Calu3 (cell line): Measurements from ENCODE around the gene CD248. TPM values are rescaled to one million over a fixed set of nuclear protein-coding genes. Genes with fewer than 3 reads are reported as not detected.

Source experiments
- BruUV-seq: library from RNA; stranded (reverse); fragments of 400-500 nt; replicated peaks from 2 replicates; lab custom pipeline; 2021; lab: Mats Ljungman, UMichigan
- CTCF ChIA-PET: fragments of 300-600 bp; sonication (Branson Sonifier 250); formaldehyde crosslinking; loops from one replicate; lab custom pipeline; 2022; ENCODE audit warnings: antibody characterized with exemption; lab: Charles Lee
- DNase-seq: peaks from one replicate; pipeline ENCODE4 v3.0.0; 2022
- H3K27ac Mint-ChIP-seq: one replicate; pipeline ENCODE4 v1.8.0; 2022; ENCODE audit warnings: mixed read lengths; ENCODE audit not compliant: unreplicated experiment
- H3K27me3 Mint-ChIP-seq: one replicate; pipeline ENCODE4 v1.8.0; 2022; ENCODE audit warnings: mixed read lengths; ENCODE audit not compliant: unreplicated experiment
- H3K36me3 Mint-ChIP-seq: one replicate; pipeline ENCODE4 v1.8.0; 2022; ENCODE audit warnings: mild to moderate bottlenecking, moderate library complexity, mixed read lengths; ENCODE audit not compliant: insufficient read depth, unreplicated experiment
- H3K4me1 Mint-ChIP-seq: one replicate; pipeline ENCODE4 v1.8.0; 2022; ENCODE audit warnings: mild to moderate bottlenecking, low read depth, mixed read lengths; ENCODE audit not compliant: unreplicated experiment
- H3K4me3 Mint-ChIP-seq: one replicate; pipeline ENCODE4 v1.8.0; 2022; ENCODE audit warnings: mild to moderate bottlenecking, low read depth, moderate library complexity, mixed read lengths; ENCODE audit not compliant: unreplicated experiment
- H3K9me3 Mint-ChIP-seq: one replicate; pipeline ENCODE4 v1.8.0; 2022; ENCODE audit warnings: low read depth, mixed read lengths; ENCODE audit not compliant: unreplicated experiment
- intact Hi-C: fragments of 100-400 bp; cut with micrococcal nuclease; formaldehyde crosslinking; loops from one replicate; pipeline ENCODE4 v1.10.0; 2022; ENCODE audit not compliant: unreplicated experiment
- total RNA-seq: library from RNA; stranded (reverse); gene quantifications from 2 replicates; pipeline ENCODE4 v1.2.3, GENCODE V29; 2022
- TF ChIP-seq, protein P1 (sequence below): fragments of 200-600 bp; IDR thresholded peaks from one replicate; pipeline ENCODE4 v1.8.0; 2022; ENCODE audit warnings: antibody characterized with exemption; ENCODE audit not compliant: unreplicated experiment

The CD248 gene
- total RNA-seq, 1 experiment from 2014 or later: not detected

- intact Hi-C loops: no loop called here
- Mint-ChIP-seq H3K9me3 (peaks cover 6% of the 10 kb centered on the region), H3K27ac (no peak overlapping the region), H3K4me1 (no peaks in the 10 kb centered on the region), H3K4me3 (no peak overlapping the region), H3K36me3 (peaks cover 16% of the 10 kb centered on the region), H3K27me3 (peaks cover 51% of the 10 kb centered on the region)
- BruUV-seq: no TSS peak
- TF ChIP-seq, protein P1, sequence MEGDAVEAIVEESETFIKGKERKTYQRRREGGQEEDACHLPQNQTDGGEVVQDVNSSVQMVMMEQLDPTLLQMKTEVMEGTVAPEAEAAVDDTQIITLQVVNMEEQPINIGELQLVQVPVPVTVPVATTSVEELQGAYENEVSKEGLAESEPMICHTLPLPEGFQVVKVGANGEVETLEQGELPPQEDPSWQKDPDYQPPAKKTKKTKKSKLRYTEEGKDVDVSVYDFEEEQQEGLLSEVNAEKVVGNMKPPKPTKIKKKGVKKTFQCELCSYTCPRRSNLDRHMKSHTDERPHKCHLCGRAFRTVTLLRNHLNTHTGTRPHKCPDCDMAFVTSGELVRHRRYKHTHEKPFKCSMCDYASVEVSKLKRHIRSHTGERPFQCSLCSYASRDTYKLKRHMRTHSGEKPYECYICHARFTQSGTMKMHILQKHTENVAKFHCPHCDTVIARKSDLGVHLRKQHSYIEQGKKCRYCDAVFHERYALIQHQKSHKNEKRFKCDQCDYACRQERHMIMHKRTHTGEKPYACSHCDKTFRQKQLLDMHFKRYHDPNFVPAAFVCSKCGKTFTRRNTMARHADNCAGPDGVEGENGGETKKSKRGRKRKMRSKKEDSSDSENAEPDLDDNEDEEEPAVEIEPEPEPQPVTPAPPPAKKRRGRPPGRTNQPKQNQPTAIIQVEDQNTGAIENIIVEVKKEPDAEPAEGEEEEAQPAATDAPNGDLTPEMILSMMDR: no peak
- CTCF ChIA-PET: interaction anchor here (0.6 to 0.9 kb wide), 2 partner anchors 121 to 235 kb away, joined by 4 read pairs; partner anchors contain the start of gene MRPL11
- no peak for DNase-seq
Observed at GRCh38 chr11:66317322-66317722, 478 bp upstream of the CD248 start.

GRCh38 chr11:66315921-66316811, 678 bp downstream of the CD248 start:
- Mint-ChIP-seq H3K27me3 (peaks cover 45% of the 10 kb centered on the region), H3K9me3 (peaks cover 6% of the 10 kb centered on the region), H3K4me3 (no peak overlapping the region), H3K4me1 (peaks cover 9% of the 10 kb centered on the region), H3K27ac (no peak overlapping the region), H3K36me3 (peaks cover 24% of the 10 kb centered on the region)
- no TSS peak for BruUV-seq
- DNase-seq: no peak
- TF ChIP-seq, protein P1: no peak
- intact Hi-C loops: no loop called here
- CTCF ChIA-PET: interaction anchor here (0.6 to 0.9 kb wide), 2 partner anchors 23 to 123 kb away, joined by 3 to 4 read pairs; partner anchors contain the start of gene MRPL11

DNA sequence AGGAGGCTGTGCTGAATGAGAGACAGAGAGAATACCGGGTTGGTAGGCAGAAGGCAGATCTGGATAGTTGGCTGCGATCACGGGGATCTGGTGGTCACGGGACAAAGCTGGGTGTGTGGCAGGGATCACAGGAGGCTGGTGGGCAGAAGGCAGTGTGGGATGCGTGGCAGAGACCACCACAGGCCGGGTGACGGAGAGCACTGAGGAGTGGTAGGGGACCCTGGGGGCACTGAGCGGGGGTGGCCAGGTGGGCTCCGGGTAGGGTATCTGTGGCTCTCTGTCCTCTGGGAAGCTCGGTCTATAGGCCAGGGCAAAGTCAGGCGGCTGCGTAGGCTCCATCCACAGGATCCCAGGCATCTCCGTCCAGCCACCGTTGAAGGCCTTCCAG, 1.4 kb downstream of the CD248 start:
- TF ChIP-seq, protein P1: no peak
- Mint-ChIP-seq H3K9me3 (peaks cover 6% of the 10 kb centered on the region), H3K4me1 (peaks cover 9% of the 10 kb centered on the region), H3K27me3 (peaks cover 45% of the 10 kb centered on the region), H3K27ac (no peak overlapping the region), H3K36me3 (peaks cover 24% of the 10 kb centered on the region), H3K4me3 (no peak overlapping the region)
- no peak for DNase-seq
- intact Hi-C loops: no loop called here
- BruUV-seq: no TSS peak
- CTCF ChIA-PET: no interaction called here

DNA sequence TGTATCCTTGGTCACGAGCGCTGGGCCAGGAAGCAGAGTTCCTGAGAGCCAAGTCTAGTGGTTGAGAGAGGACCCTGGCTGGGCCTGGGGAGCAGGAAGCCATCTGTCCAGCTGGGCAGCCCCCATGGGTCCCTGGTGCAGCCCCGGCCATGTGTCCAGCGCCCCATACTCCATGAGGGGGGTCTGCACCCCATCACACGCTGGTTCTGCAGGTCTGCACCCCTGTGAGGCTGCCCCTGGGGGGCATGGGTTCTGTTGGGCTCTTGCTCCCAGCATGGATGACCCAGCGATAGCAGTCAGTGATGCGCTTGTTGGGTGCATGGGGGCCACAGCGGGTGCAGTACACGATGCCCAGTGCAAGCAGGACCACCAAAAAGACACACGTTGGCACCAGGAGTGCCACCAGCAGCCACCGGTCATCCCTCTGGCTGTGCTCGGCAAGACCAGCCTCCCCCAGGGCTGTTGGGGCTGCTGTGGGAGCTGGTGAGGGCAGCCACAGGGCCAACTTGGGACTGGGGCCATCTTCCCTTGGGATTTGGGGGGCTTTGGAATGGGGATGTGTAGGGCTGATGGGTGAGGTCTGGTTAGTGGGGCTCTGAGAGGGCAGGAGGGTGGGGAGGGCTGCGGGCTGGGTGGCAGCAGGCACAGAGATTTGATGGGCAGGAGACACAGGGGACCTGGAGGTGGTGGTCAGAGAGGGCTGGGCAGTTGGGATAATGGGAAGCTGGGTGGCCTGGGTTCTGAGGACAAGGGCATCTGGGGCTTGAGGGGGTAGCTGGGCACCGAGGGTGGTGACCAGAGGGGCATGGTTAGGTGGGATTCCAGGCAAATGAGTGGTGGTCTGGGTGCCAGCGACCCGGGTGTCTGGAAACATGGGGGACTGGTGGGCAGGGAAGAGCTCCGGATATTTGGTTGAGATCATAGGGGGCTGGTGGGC, 2.0 kb downstream of the CD248 start:
- peaks cover 9% of the 10 kb centered on the region for H3K4me1 Mint-ChIP-seq
- TF ChIP-seq, protein P1: no peak
- no peak overlapping the region for H3K27ac Mint-ChIP-seq
- intact Hi-C loops: no loop called here
- no peak for DNase-seq
- H3K36me3 Mint-ChIP-seq: peaks cover 24% of the 10 kb centered on the region
- CTCF ChIA-PET: interaction anchor here (0.6 to 0.7 kb wide), 2 partner anchors 30 to 81 kb away, joined by 3 read pairs; no protein-coding TSS in a partner anchor
- H3K27me3 Mint-ChIP-seq: peaks cover 44% of the 10 kb centered on the region
- no TSS peak for BruUV-seq
- peaks cover 6% of the 10 kb centered on the region for H3K9me3 Mint-ChIP-seq
- H3K4me3 Mint-ChIP-seq: no peak overlapping the region
